Osteoblast (primary cell): ENCODE data around the gene COPS4. TPM values are rescaled to one million over a fixed set of nuclear protein-coding genes. Genes with fewer than 3 reads are reported as not detected.
"Not testable (repeated sequence)": the region's sequence is repeated elsewhere in the genome, so short reads cannot be mapped to it uniquely, and the experiment has no call there.

Experiments used
- DNase-seq: peaks from one replicate; pipeline ENCODE4 v3.0.0; 2011; ENCODE audit warnings: low spot score, mixed read lengths; ENCODE audit not compliant: insufficient read length; ENCODE audit errors: missing footprints
- H2AFZ ChIP-seq: 2 replicates; pipeline ENCODE4 v1.6.0; 2011; ENCODE audit warnings: mild to moderate bottlenecking, low read length
- H3K27ac ChIP-seq: 2 replicates; pipeline ENCODE4 v1.5.1; 2011; ENCODE audit warnings: mild to moderate bottlenecking, low read depth, low read length, moderate library complexity
- H3K27me3 ChIP-seq: 2 replicates; pipeline ENCODE4 v1.6.0; 2012; ENCODE audit warnings: mild to moderate bottlenecking, control low read depth, inconsistent platforms, low read length, moderate library complexity; ENCODE audit not compliant: insufficient read depth
- H3K36me3 ChIP-seq: 2 replicates; pipeline ENCODE4 v1.5.1; 2011; ENCODE audit warnings: mild to moderate bottlenecking, low read length, control low read depth, moderate library complexity; ENCODE audit not compliant: insufficient read depth
- H3K4me1 ChIP-seq: 2 replicates; pipeline ENCODE4 v1.5.1; 2011; ENCODE audit warnings: mild to moderate bottlenecking, low read length, control low read depth, moderate library complexity; ENCODE audit not compliant: insufficient read depth
- H3K4me2 ChIP-seq: 2 replicates; pipeline ENCODE4 v1.6.0; 2011; ENCODE audit warnings: mild to moderate bottlenecking, low read length; ENCODE audit not compliant: insufficient read depth
- H3K4me3 ChIP-seq: fragments of 200-600 bp; sonication (generic); 3 replicates; pipeline ENCODE4 v1.5.1; 2012; ENCODE audit warnings: mild to moderate bottlenecking, low read length, inconsistent platforms; ENCODE audit not compliant: insufficient read depth
- H3K79me2 ChIP-seq: 2 replicates; pipeline ENCODE4 v1.6.0; 2012; ENCODE audit warnings: mild to moderate bottlenecking, low read length, control low read depth, inconsistent platforms; ENCODE audit not compliant: insufficient read depth
- H3K9me3 ChIP-seq: 2 replicates; pipeline ENCODE4 v1.5.1; 2011; ENCODE audit warnings: low read depth, low read length, control low read depth
- H4K20me1 ChIP-seq: 2 replicates; pipeline ENCODE4 v1.6.0; 2012; ENCODE audit warnings: mild to moderate bottlenecking, low read length, control low read depth; ENCODE audit not compliant: insufficient read depth
- CTCF ChIP-seq: IDR thresholded peaks from 2 replicates; pipeline ENCODE4 v1.5.1; 2011; ENCODE audit warnings: mild to moderate bottlenecking, low read depth, low read length, moderate library complexity; ENCODE audit errors: extremely low read depth
- total RNA-seq: library from RNA; depleted of rRNA; stranded (reverse); fragments of >200 nt; gene quantifications from 2 replicates; pipeline ENCODE4 v1.2.3, GENCODE V29; 2012

Gene COPS4
- total RNA-seq, 1 donor, result 79.3 TPM

DNA sequence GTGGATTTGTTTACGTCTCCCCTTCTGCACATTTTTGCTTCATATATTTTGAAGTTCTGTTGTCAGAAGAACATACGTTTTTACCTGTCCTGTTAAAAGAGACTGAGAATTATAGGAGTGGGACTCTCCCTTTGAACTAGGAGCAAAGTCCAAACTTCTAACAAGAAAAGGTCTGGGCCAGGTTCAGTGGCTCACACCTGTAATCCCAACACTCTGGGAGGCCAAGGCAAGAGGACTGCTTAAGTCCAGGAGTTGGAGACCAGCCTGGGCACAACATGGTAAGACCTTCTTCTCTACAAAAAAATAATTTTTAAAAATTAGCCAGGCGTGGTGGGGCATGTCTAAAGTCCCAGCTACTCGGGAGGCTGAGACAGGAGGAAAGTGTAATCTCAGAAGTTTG is 40.1 kb upstream of the COPS4 start:
- Histone ChIP-seq H4K20me1 (no peaks in the 10 kb centered on the region), H3K36me3 (no peaks in the 10 kb centered on the region), H3K9me3 (no peaks in the 10 kb centered on the region), H3K27me3 (no peaks in the 10 kb centered on the region), H3K4me3 (no peak overlapping the region), H2AFZ (no peak overlapping the region), H3K79me2 (peaks cover 65% of the 10 kb centered on the region), H3K4me1 (peaks cover 4% of the 10 kb centered on the region), H3K4me2 (no peak overlapping the region), H3K27ac (no peak overlapping the region)
- TF ChIP-seq CTCF, result no peak
- no peak for DNase-seq

GRCh38 chr4:82998898-82999297 is 36.1 kb upstream of the COPS4 start:
- no peak overlapping the region for H3K4me2 ChIP-seq
- no peak overlapping the region for H3K27ac ChIP-seq
- TF ChIP-seq CTCF, result no peak
- H3K79me2 ChIP-seq, result peaks cover 75% of the 10 kb centered on the region
- H3K4me1 ChIP-seq, result no peaks in the 10 kb centered on the region
- no peak overlapping the region for H2AFZ ChIP-seq
- no peaks in the 10 kb centered on the region for H3K27me3 ChIP-seq
- no peak for DNase-seq
- no peaks in the 10 kb centered on the region for H3K9me3 ChIP-seq
- H3K4me3 ChIP-seq, result no peak overlapping the region
- H3K36me3 ChIP-seq, result no peaks in the 10 kb centered on the region
- peaks cover 2% of the 10 kb centered on the region for H4K20me1 ChIP-seq

GRCh38 chr4:83002329-83002728 is 32.7 kb upstream of the COPS4 start:
- peaks cover 87% of the 10 kb centered on the region for H3K79me2 ChIP-seq
- no peak overlapping the region for H3K4me2 ChIP-seq
- peaks cover 2% of the 10 kb centered on the region for H4K20me1 ChIP-seq
- no peaks in the 10 kb centered on the region for H3K9me3 ChIP-seq
- no peak overlapping the region for H3K4me3 ChIP-seq
- H3K4me1 ChIP-seq, result no peaks in the 10 kb centered on the region
- no peak for TF ChIP-seq CTCF
- H3K36me3 ChIP-seq, result no peaks in the 10 kb centered on the region
- H2AFZ ChIP-seq, result no peak overlapping the region
- DNase-seq, result no peak
- no peak overlapping the region for H3K27ac ChIP-seq
- no peaks in the 10 kb centered on the region for H3K27me3 ChIP-seq

- not testable (repeated sequence) for H3K27ac ChIP-seq, H3K4me3 ChIP-seq, H3K9me3 ChIP-seq, DNase-seq, H3K27me3 ChIP-seq, H3K36me3 ChIP-seq, H3K4me2 ChIP-seq, H2AFZ ChIP-seq, H4K20me1 ChIP-seq, H3K4me1 ChIP-seq
- H3K79me2 ChIP-seq, result peaks cover 91% of the 10 kb centered on the region
Observed at GRCh38 chr4:83003044-83003791, 31.8 kb upstream of the COPS4 start.
